GM21381 (cell line): ENCODE measurements around the gene ALMS1.
"Not testable (repeated sequence)": the region's sequence is repeated elsewhere in the genome, so short reads cannot be mapped to it uniquely, and the experiment has no call there.

Experiments
- ATAC-seq: cut with Tn5 transposase; IDR thresholded peaks from one replicate; pipeline ENCODE4 v1.9.1; 2021; ENCODE audit warnings: mild to moderate bottlenecking, moderate library complexity; ENCODE audit not compliant: unreplicated experiment

Gene ALMS1

GRCh38 chr2:73489053-73489452, 103.4 kb downstream of the ALMS1 start:
- ATAC-seq = no peak

- no peak for ATAC-seq
Observed at GRCh38 chr2:73494031-73494430, 108.4 kb downstream of the ALMS1 start.

GRCh38 chr2:73503992-73504570, 118.4 kb downstream of the ALMS1 start:
- ATAC-seq = no peak

- ATAC-seq = not testable (repeated sequence)
Observed at GRCh38 chr2:73504850-73505249, 119.2 kb downstream of the ALMS1 start.

- not testable (repeated sequence) for ATAC-seq
Observed at GRCh38 chr2:73510470-73510869, 124.8 kb downstream of the ALMS1 start.

GRCh38 chr2:73516033-73516432, 130.4 kb downstream of the ALMS1 start:
- ATAC-seq = no peak

GRCh38 chr2:73528688-73529087, 143.1 kb downstream of the ALMS1 start:
- ATAC-seq = no peak

GRCh38 chr2:73530773-73531172, 145.1 kb downstream of the ALMS1 start:
- ATAC-seq = not testable (repeated sequence)

- ATAC-seq = no peak
Observed at GRCh38 chr2:73532381-73532780, 146.7 kb downstream of the ALMS1 start.

GRCh38 chr2:73536133-73536840, 150.7 kb downstream of the ALMS1 start:
- no peak for ATAC-seq

- not testable (repeated sequence) for ATAC-seq
Observed at GRCh38 chr2:73560875-73561274, 175.2 kb downstream of the ALMS1 start.

- ATAC-seq = no peak
Observed at GRCh38 chr2:73561422-73561821, 175.8 kb downstream of the ALMS1 start.

- no peak for ATAC-seq
Observed at GRCh38 chr2:73564986-73565385, 179.3 kb downstream of the ALMS1 start.

GRCh38 chr2:73566288-73566878, 180.7 kb downstream of the ALMS1 start:
- no peak for ATAC-seq

- ATAC-seq = no peak
Observed at GRCh38 chr2:73575261-73575660, 189.6 kb downstream of the ALMS1 start.

- no peak for ATAC-seq
Observed at GRCh38 chr2:73582364-73582763, 196.7 kb downstream of the ALMS1 start.

- no peak for ATAC-seq
Observed at GRCh38 chr2:73588177-73588576, 202.5 kb downstream of the ALMS1 start.

- ATAC-seq = no peak
Observed at GRCh38 chr2:73593680-73594079, 208.0 kb downstream of the ALMS1 start.

- ATAC-seq = no peak
Observed at GRCh38 chr2:73594251-73594650, 208.6 kb downstream of the ALMS1 start.

- no peak for ATAC-seq
Observed at GRCh38 chr2:73601780-73602179, 216.1 kb downstream of the ALMS1 start.

- ATAC-seq = not testable (repeated sequence)
Observed at GRCh38 chr2:73603099-73603588, 217.5 kb downstream of the ALMS1 start.

- ATAC-seq = not testable (repeated sequence)
Observed at GRCh38 chr2:73604589-73604988, 219.0 kb downstream of the ALMS1 start.
